Effector memory CD4-positive, alpha-beta T cell (primary cell): ENCODE measurements around the gene ZNF710.
"Not testable (repeated sequence)": the region's sequence is repeated elsewhere in the genome, so short reads cannot be mapped to it uniquely, and the experiment has no call there.

Source experiments
- DNase-seq, 3 donors: peaks; one replicate each; pipeline ENCODE4 v3.0.0-alpha.2; 2020
- H3K27ac ChIP-seq: 2 replicates; pipeline ENCODE4 v1.7.0; 2013; ENCODE audit warnings: mild to moderate bottlenecking, low read length, moderate library complexity; ENCODE audit not compliant: insufficient read depth, poor library complexity, severe bottlenecking
- H3K27me3 ChIP-seq: replicated peaks from 2 replicates; pipeline ENCODE4 v1.7.0; 2013; ENCODE audit warnings: mild to moderate bottlenecking, low read length; ENCODE audit not compliant: insufficient read depth, control insufficient read depth, poor library complexity, severe bottlenecking
- H3K36me3 ChIP-seq: 2 replicates; pipeline ENCODE4 v1.7.0; 2013; ENCODE audit warnings: mild to moderate bottlenecking, low read length, moderate library complexity; ENCODE audit not compliant: control insufficient read depth, insufficient read depth
- H3K4me1 ChIP-seq: 2 replicates; pipeline ENCODE4 v1.7.0; 2013; ENCODE audit warnings: low read length, mild to moderate bottlenecking; ENCODE audit not compliant: control insufficient read depth, insufficient read depth, poor library complexity, severe bottlenecking
- H3K4me3 ChIP-seq: 2 replicates; pipeline ENCODE4 v1.7.0; 2013; ENCODE audit warnings: low read length, low read depth, mild to moderate bottlenecking; ENCODE audit not compliant: insufficient read depth, poor library complexity, severe bottlenecking
- H3K9me3 ChIP-seq: 2 replicates; pipeline ENCODE4 v1.7.0; 2013; ENCODE audit warnings: mild to moderate bottlenecking, low read length, moderate library complexity; ENCODE audit not compliant: control insufficient read depth

Gene ZNF710

DNA sequence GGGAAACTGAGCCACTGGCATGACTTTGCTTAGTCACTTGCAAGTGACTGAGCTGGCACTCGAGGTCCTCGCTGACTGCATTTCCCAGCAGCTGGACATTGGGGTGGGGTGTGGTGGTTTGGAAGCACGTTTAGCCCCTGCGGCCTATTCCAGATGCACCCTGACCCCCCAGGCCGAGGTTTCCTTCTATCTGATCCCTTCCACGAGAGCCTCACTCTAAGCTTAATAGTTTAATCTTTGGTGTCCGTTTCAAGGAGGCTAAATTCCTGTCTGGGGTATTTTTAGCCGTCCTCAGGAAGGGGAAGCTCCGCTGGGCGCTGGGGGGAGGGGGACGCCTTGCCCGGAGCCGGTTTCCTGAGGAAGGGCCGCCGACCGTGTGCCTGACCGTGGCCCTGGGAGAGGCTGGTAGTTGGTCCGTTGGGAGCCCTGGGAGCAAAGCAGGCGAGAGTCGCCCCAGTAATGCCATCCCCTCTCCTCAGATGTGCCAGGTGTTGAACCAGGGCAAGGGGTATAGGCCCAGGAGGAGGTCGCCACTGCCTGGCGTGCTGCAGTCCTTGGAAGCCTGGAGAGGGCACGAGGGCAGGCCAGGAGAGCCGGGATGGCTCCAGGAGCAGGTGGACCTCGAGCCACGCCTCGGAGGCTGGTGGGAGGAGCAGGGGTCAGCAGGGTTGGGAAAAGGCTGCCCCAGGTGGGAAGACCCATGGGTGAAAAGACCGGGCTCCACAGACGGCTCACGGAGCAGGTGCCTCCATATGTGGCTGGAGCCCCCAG is 64.0 kb downstream of the ZNF710 start:
- H3K36me3 ChIP-seq, result peaks cover 9% of the 10 kb centered on the region
- H3K4me3 ChIP-seq, result no peak overlapping the region
- H3K27ac ChIP-seq, result no peak overlapping the region
- peaks cover 30% of the 10 kb centered on the region for H3K4me1 ChIP-seq
- no peaks in the 10 kb centered on the region for H3K9me3 ChIP-seq
- no peak for DNase-seq
- no peaks in the 10 kb centered on the region for H3K27me3 ChIP-seq

DNA sequence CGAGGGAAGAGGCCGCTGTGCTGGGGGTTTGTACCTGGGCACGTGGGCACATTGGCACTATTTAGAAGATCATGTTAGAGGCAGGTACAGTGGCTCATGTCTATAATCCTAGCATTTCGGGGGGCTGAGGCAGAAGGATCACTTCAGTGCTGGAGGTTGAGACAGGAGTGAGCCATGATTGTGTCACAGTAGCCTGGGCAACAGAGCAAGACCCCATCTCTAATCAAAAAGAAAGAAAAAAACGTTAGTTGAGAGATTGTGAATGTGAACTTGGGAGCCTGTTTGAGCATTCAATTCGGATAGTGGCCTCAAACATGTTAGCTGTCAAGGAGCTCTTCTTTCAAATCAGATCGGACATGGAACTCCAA is 64.5 kb downstream of the ZNF710 start:
- no peak overlapping the region for H3K27ac ChIP-seq
- no peak overlapping the region for H3K4me3 ChIP-seq
- DNase-seq, result no peak
- H3K36me3 ChIP-seq, result peaks cover 9% of the 10 kb centered on the region
- no peaks in the 10 kb centered on the region for H3K9me3 ChIP-seq
- peaks cover 25% of the 10 kb centered on the region for H3K4me1 ChIP-seq
- H3K27me3 ChIP-seq, result no peaks in the 10 kb centered on the region

DNA sequence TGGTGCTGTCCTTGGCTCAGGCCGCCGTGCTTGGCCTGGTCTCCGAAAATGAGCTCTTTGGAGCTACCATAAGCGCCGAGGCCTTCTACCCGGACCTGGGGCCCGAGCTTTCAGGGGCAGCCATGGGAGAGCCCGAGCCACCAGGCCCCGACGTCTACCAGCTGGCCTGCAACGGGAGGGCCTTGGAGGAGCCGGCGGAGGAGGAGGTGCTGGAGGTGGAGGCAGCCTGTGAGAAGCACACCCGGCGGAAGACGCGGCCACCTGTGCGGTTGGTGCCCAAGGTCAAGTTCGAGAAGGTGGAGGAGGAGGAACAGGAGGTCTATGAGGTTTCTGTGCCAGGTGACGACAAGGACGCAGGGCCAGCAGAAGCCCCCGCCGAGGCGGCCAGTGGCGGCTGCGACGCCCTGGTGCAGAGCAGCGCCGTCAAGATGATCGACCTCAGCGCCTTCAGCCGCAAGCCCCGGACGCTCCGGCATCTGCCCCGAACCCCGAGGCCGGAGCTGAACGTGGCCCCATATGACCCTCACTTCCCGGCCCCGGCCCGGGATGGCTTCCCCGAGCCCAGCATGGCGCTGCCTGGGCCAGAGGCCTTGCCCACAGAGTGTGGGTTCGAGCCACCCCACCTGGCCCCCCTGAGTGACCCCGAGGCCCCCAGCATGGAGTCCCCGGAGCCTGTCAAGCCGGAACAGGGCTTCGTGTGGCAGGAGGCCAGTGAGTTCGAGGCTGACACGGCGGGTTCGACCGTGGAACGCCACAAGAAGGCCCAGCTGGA is 66.2 kb downstream of the ZNF710 start:
- no peak overlapping the region for H3K4me3 ChIP-seq
- no peaks in the 10 kb centered on the region for H3K9me3 ChIP-seq
- H3K36me3 ChIP-seq, result peaks cover 9% of the 10 kb centered on the region
- peaks cover 8% of the 10 kb centered on the region for H3K4me1 ChIP-seq
- H3K27ac ChIP-seq, result no peak overlapping the region
- no peaks in the 10 kb centered on the region for H3K27me3 ChIP-seq
- no peak for DNase-seq

DNA sequence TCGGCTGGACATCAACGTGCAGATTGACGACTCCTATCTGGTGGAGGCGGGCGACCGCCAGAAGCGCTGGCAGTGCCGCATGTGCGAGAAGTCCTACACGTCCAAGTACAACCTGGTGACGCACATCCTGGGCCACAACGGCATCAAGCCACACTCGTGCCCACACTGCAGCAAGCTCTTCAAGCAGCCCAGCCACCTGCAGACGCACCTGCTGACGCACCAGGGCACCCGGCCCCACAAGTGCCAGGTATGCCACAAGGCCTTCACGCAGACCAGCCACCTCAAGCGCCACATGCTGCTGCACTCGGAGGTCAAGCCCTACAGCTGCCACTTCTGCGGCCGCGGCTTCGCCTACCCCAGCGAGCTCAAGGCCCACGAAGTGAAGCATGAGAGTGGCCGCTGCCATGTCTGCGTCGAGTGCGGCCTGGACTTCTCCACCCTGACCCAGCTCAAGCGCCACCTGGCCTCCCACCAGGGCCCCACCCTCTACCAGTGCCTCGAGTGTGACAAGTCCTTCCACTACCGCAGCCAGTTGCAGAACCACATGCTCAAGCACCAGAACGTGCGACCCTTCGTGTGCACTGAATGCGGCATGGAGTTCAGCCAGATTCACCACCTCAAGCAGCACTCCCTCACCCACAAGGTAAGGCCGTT is 67.0 kb downstream of the ZNF710 start:
- no peak overlapping the region for H3K27ac ChIP-seq
- no peaks in the 10 kb centered on the region for H3K27me3 ChIP-seq
- no peak overlapping the region for H3K4me3 ChIP-seq
- no peak for DNase-seq
- peaks cover 1% of the 10 kb centered on the region for H3K4me1 ChIP-seq
- no peaks in the 10 kb centered on the region for H3K9me3 ChIP-seq
- H3K36me3 ChIP-seq, result peaks cover 12% of the 10 kb centered on the region

DNA sequence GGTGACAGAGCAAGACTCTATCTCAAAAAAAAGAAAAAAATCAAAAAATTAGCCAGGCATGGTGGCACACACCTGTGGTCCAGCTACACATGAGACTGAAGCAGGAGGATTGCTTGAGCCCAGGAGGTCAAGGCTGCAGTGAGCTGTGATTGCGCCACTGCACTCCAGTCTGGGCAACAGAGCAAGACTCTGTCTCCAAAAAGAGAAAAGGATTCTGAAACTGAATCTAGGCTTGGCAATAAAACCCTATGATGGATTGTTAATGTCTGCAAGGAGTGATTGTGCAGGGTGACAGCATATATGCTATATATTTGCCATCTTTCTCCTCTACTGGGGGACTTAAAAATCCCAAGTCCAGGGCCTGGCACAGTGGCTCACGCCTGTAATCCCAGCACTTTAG is 69.5 kb downstream of the ZNF710 start:
- not testable (repeated sequence) for H3K4me1 ChIP-seq, H3K27ac ChIP-seq, H3K27me3 ChIP-seq, DNase-seq, H3K4me3 ChIP-seq, H3K9me3 ChIP-seq
- H3K36me3 ChIP-seq, result peaks cover 23% of the 10 kb centered on the region

DNA sequence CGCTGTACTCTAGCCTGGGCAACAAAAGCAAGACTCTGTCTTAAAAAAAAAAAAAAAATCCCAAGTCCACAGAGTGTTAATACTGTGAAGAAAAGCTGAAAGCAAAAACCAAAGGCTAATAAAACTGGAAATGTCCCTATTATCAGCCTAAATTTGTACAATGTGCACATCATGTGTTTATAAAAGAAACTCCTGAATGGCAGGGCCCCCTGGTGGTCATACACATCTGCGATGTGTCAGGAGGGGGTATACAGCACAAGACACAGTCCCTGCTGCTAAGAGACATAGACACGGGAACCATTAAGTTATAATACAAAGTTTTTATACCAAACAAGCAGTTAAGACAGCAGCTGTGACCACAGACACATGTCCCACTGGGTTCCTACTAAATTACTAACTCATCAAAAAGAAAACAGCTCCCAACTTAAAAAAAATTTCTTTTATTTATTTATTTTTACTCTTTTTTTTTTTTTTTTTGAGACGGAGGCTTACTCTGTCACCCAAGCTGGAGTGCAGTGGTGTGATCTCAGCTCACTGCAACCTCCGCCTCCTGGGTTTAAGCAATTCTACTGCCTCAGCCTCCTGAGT is 70.2 kb downstream of the ZNF710 start:
- peak; percentile 48 to 66 (median 54) for DNase-seq
- Histone ChIP-seq H3K27me3 (no peaks in the 10 kb centered on the region), H3K9me3 (no peaks in the 10 kb centered on the region), H3K27ac (no peak overlapping the region), H3K4me3 (no peak overlapping the region), H3K4me1 (no peaks in the 10 kb centered on the region), H3K36me3 (peaks cover 23% of the 10 kb centered on the region)

DNA sequence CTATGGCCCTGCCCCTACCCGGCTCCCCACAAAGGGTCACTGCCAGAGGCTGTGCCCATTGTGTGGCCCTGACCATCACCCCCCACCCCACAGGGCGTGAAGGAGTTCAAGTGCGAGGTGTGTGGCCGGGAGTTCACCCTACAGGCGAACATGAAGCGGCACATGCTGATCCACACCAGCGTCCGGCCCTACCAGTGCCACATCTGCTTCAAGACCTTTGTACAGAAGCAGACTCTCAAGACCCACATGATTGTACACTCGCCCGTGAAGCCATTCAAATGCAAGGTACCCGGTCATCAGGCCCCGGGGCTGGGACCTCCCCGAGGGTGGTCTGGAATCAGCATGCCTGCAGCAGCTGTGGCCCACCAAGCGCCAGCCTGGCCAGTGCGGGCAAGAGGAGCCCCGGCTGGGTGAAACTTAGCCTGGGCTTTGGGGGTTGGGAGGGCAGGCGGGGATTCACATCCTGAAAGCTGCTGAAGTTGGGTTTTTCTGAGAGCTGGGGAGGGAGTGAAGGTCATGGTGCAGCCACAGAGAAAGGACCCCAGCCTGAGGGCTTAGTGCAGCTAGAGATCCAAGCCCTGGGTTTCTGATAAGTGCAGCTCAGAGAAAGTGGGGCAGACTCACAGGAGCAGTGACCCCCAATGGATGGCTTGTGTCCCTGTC is 72.0 kb downstream of the ZNF710 start:
- Histone ChIP-seq H3K27me3 (no peaks in the 10 kb centered on the region), H3K4me3 (no peak overlapping the region), H3K27ac (no peak overlapping the region), H3K4me1 (no peaks in the 10 kb centered on the region), H3K9me3 (no peaks in the 10 kb centered on the region), H3K36me3 (peaks cover 18% of the 10 kb centered on the region)
- no peak for DNase-seq

DNA sequence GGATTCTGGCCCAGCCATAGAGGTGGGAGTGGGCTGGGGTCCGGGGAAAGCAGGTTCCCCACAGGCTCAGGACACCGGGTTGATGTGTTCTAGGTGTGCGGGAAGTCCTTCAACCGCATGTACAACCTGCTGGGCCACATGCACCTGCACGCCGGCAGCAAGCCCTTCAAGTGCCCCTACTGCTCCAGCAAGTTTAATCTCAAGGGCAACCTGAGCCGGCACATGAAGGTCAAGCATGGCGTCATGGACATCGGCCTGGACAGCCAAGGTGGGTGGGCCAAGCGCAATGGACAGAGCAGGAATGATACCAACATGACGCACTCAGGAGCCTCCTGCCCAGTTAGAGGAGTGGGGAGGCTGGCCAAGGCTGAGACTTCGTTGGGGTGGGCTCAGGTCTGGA is 72.9 kb downstream of the ZNF710 start:
- no peak overlapping the region for H3K4me3 ChIP-seq
- no peak for DNase-seq
- H3K9me3 ChIP-seq, result no peaks in the 10 kb centered on the region
- H3K27me3 ChIP-seq, result no peaks in the 10 kb centered on the region
- H3K27ac ChIP-seq, result no peak overlapping the region
- H3K4me1 ChIP-seq, result no peaks in the 10 kb centered on the region
- H3K36me3 ChIP-seq, result peaks cover 20% of the 10 kb centered on the region

DNA sequence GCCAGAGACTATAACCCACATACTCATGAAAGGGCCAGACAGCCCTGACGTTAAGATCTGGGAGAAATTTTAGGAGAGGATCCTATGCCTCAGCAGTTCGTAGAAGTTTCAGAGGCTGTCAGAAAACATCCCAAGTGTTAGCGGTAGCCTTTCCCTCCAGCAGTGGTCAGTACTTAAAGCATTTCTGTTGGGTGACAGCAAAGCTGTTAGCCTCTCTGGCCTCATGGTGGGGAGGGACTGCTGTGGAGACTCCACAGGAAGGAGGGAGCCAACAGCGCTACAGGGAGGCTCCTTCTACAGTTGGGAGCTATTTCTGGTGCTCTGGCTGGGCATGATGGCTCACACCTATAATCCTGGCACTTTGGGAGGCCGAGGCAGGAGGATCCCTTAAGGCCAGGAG is 73.8 kb downstream of the ZNF710 start:
- peaks cover 25% of the 10 kb centered on the region for H3K36me3 ChIP-seq
- H3K9me3 ChIP-seq, result no peaks in the 10 kb centered on the region
- no peak overlapping the region for H3K27ac ChIP-seq
- H3K4me3 ChIP-seq, result no peak overlapping the region
- H3K27me3 ChIP-seq, result no peaks in the 10 kb centered on the region
- no peak for DNase-seq
- H3K4me1 ChIP-seq, result no peaks in the 10 kb centered on the region
